Caco-2 (cell line): Measurements from ENCODE around the gene MFSD6. TPM values are rescaled to one million over a fixed set of nuclear protein-coding genes. Genes with fewer than 3 reads are reported as not detected.
"Not testable (repeated sequence)": the region's sequence is repeated elsewhere in the genome, so short reads cannot be mapped to it uniquely, and the experiment has no call there.

Source experiments
- BruUV-seq: library from RNA; stranded (reverse); fragments of 400-500 nt; replicated peaks from 2 replicates; lab custom pipeline; 2021; lab: Mats Ljungman, UMichigan
- CTCF ChIA-PET: fragments of 300-600 bp; sonication (Branson Sonifier 250); formaldehyde crosslinking; loops from one replicate; lab custom pipeline; 2022; ENCODE audit warnings: antibody characterized with exemption; lab: Charles Lee
- POLR2A ChIA-PET: fragments of 300-600 bp; sonication (Branson Sonifier 250); formaldehyde crosslinking; loops from one replicate; lab custom pipeline; 2022; ENCODE audit warnings: antibody characterized with exemption; lab: Charles Lee
- DNase-seq, 2 experiments: peaks; one replicate each; pipeline versions ENCODE4 v3.0.0 to v3.0.0-alpha.2; 2020 to 2022
- H3K27me3 ChIP-seq: replicated peaks from 2 replicates; pipeline ENCODE4 v1.6.0; 2011; ENCODE audit warnings: low read length; ENCODE audit not compliant: control insufficient read depth, insufficient read depth
- H3K36me3 ChIP-seq: 2 replicates; pipeline ENCODE4 v1.5.1; 2011; ENCODE audit warnings: low read length; ENCODE audit not compliant: control insufficient read depth, insufficient read depth
- H3K4me1 ChIP-seq: fragments of 250-450 bp; sonication (Bioruptor Pico); 2 replicates; pipeline ENCODE4 v1.5.1; 2020; ENCODE audit warnings: mild to moderate bottlenecking
- H3K4me3 ChIP-seq: 2 replicates; pipeline ENCODE4 v1.5.1; 2011; ENCODE audit warnings: low read depth, mild to moderate bottlenecking, control low read depth, low read length
- H3K9me3 ChIP-seq: fragments of 250-450 bp; sonication (Bioruptor Pico); 2 replicates; pipeline ENCODE4 v1.5.1; 2020; ENCODE audit warnings: mild to moderate bottlenecking, moderate library complexity
- H3K27ac Mint-ChIP-seq: one replicate; pipeline ENCODE4 v1.8.0; 2022; ENCODE audit warnings: mixed read lengths; ENCODE audit not compliant: unreplicated experiment
- H3K27me3 Mint-ChIP-seq: one replicate; pipeline ENCODE4 v1.8.0; 2022; ENCODE audit warnings: mixed read lengths; ENCODE audit not compliant: insufficient read depth, unreplicated experiment
- H3K36me3 Mint-ChIP-seq: one replicate; pipeline ENCODE4 v1.8.0; 2022; ENCODE audit warnings: mild to moderate bottlenecking, mixed read lengths; ENCODE audit not compliant: insufficient read depth, unreplicated experiment
- H3K4me1 Mint-ChIP-seq: one replicate; pipeline ENCODE4 v1.8.0; 2022; ENCODE audit warnings: low read depth, mixed read lengths; ENCODE audit not compliant: unreplicated experiment
- H3K4me3 Mint-ChIP-seq: one replicate; pipeline ENCODE4 v1.8.0; 2022; ENCODE audit warnings: mild to moderate bottlenecking, moderate library complexity, mixed read lengths; ENCODE audit not compliant: unreplicated experiment
- H3K9me3 Mint-ChIP-seq: one replicate; pipeline ENCODE4 v1.8.0; 2022; ENCODE audit warnings: mixed read lengths; ENCODE audit not compliant: unreplicated experiment
- intact Hi-C: fragments of 100-400 bp; cut with micrococcal nuclease; formaldehyde crosslinking; loops from one replicate; pipeline ENCODE4 v1.10.0; 2022; ENCODE audit not compliant: unreplicated experiment
- total RNA-seq: library from RNA; stranded (reverse); gene quantifications from 2 replicates; pipeline ENCODE4 v1.2.3, GENCODE V29; 2022
- TF ChIP-seq, protein P1 (sequence below), 2 experiments: fragments of 200-600 bp in 1 of 2; IDR thresholded peaks; 1 replicate in 1 of 2; 2 replicates in 1 of 2; pipeline versions ENCODE4 v1.5.1 to v1.8.0; 2011 to 2022; ENCODE audit warnings: antibody characterized with exemption in 1 of 2, control low read depth in 1 of 2, inconsistent platforms in 1 of 2, low read depth in 1 of 2, low read length in 1 of 2, mild to moderate bottlenecking in 1 of 2, moderate library complexity in 1 of 2; ENCODE audit not compliant: insufficient read depth in 1 of 2, severe bottlenecking in 1 of 2, unreplicated experiment in 1 of 2

The MFSD6 gene
- total RNA-seq, 1 experiment from 2014 or later, result 11.1 TPM

DNA sequence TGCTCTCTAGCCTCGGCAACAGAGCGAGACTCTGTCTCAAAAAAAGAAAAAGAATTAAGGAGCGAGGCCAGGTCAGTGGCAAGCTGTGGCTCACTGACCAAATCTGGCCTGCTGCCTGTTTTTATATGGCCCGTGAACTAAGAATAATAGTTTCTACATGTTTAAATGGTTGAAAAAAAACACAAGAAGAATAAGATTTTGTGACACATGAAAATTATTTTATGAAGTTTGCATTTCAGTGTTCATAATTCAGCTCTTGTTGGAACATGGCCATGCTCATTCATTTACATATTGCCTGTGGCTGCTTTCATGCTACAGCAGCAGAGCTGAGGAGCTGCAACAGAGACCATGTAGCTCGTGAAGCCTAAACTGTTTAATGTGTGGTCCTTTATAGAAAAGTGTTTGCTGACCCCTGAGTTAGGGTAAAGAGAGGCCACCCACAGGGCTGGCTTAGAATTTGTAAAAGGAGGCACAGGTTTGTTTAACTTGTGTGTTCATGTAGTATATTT is 59.5 kb downstream of the MFSD6 start:
- Mint-ChIP-seq H3K9me3 (peaks cover 8% of the 10 kb centered on the region), H3K27me3 (no peaks in the 10 kb centered on the region), H3K4me1 (peaks cover 6% of the 10 kb centered on the region), H3K4me3 (no peak overlapping the region), H3K27ac (no peak overlapping the region), H3K36me3 (no peaks in the 10 kb centered on the region)
- intact Hi-C loops, result no loop called here
- H3K36me3 ChIP-seq, result no peaks in the 10 kb centered on the region
- H3K4me3 ChIP-seq, result no peak overlapping the region
- H3K27me3 ChIP-seq, result no peaks in the 10 kb centered on the region
- no peaks in the 10 kb centered on the region for H3K4me1 ChIP-seq
- TF ChIP-seq, protein P1, sequence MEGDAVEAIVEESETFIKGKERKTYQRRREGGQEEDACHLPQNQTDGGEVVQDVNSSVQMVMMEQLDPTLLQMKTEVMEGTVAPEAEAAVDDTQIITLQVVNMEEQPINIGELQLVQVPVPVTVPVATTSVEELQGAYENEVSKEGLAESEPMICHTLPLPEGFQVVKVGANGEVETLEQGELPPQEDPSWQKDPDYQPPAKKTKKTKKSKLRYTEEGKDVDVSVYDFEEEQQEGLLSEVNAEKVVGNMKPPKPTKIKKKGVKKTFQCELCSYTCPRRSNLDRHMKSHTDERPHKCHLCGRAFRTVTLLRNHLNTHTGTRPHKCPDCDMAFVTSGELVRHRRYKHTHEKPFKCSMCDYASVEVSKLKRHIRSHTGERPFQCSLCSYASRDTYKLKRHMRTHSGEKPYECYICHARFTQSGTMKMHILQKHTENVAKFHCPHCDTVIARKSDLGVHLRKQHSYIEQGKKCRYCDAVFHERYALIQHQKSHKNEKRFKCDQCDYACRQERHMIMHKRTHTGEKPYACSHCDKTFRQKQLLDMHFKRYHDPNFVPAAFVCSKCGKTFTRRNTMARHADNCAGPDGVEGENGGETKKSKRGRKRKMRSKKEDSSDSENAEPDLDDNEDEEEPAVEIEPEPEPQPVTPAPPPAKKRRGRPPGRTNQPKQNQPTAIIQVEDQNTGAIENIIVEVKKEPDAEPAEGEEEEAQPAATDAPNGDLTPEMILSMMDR (IDR thresholded peaks at IDR 0.05; ENCODE audit: insufficient read depth in 1 of 2, low read depth in 1 of 2, low read length in 1 of 2, severe bottlenecking in 1 of 2, unreplicated experiment in 1 of 2), result no peak
- no peak for DNase-seq
- BruUV-seq, result no TSS peak
- POLR2A ChIA-PET, result no interaction called here
- no peaks in the 10 kb centered on the region for H3K9me3 ChIP-seq
- CTCF ChIA-PET, result no interaction called here

GRCh38 chr2:190468354-190468753 is 60.2 kb downstream of the MFSD6 start:
- H3K27me3 Mint-ChIP-seq, CTCF ChIA-PET: not testable (repeated sequence)

DNA sequence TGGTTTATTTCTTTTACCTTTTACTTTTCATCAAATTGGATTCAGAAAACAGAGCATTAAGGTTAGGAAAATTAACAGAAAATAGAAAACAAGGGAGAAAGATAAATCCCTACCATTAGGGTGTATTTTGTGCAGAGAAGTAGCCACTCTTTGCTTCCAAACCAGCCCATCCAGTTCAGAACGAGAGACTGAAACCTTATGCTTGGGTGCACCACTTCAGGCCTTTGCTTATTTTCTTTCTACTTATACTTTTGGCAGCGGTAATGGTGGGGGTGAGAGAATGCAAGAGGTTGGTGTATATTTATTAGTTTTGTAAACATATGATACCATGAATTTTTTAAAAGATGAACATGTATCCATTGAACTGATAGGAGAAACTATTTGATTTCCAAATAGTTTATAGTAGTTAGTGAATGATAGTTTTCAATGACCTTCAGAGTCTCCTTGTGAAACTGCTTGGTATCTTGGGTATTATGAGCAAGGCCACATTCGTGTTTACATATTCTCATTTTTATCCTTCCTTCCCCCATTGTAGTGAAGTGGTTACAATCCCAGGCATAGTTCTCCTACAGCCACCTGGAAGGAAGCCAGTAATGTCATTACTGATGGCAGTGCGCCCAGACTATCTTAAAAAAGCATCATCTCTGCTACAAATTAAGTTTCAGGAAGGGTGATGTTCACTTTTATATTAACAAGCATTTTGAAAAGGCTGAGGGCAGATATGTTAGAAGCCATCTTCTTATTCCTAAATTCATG is 60.8 kb downstream of the MFSD6 start:
- Mint-ChIP-seq H3K27ac (no peak overlapping the region), H3K27me3 (no peaks in the 10 kb centered on the region), H3K9me3 (peaks cover 9% of the 10 kb centered on the region), H3K4me1 (peaks cover 6% of the 10 kb centered on the region), H3K36me3 (no peaks in the 10 kb centered on the region), H3K4me3 (no peak overlapping the region)
- CTCF ChIA-PET, result no interaction called here
- DNase-seq, result no peak
- Histone ChIP-seq H3K4me3 (no peak overlapping the region), H3K36me3 (no peaks in the 10 kb centered on the region), H3K4me1 (no peaks in the 10 kb centered on the region), H3K9me3 (no peaks in the 10 kb centered on the region), H3K27me3 (no peaks in the 10 kb centered on the region)
- TF ChIP-seq, protein P1 (IDR thresholded peaks at IDR 0.05; ENCODE audit: insufficient read depth in 1 of 2, low read depth in 1 of 2, low read length in 1 of 2, severe bottlenecking in 1 of 2, unreplicated experiment in 1 of 2), result no peak
- POLR2A ChIA-PET, result no interaction called here
- intact Hi-C loops, result no loop called here
- no TSS peak for BruUV-seq

More at GRCh38 chr2:190468354-190468753, 60.2 kb downstream of the MFSD6 start:
- BruUV-seq, H3K9me3 Mint-ChIP-seq, H3K27me3 ChIP-seq, intact Hi-C loops, POLR2A ChIA-PET, H3K4me1 Mint-ChIP-seq, H3K36me3 ChIP-seq, DNase-seq, H3K4me3 ChIP-seq, H3K4me1 ChIP-seq, H3K9me3 ChIP-seq, H3K4me3 Mint-ChIP-seq, H3K36me3 Mint-ChIP-seq, H3K27ac Mint-ChIP-seq: not testable (repeated sequence)
